Measurements from ENCODE around the gene ZNF331. TPM values are rescaled to one million over a fixed set of nuclear protein-coding genes. Genes with fewer than 3 reads are reported as not detected.
A peak's percentile ranks its signal among the peaks of the same experiment; 100 is the strongest.

ZNF331 gene
- total RNA-seq, 1 donor from 2014 or later: 10.1 TPM

DNA sequence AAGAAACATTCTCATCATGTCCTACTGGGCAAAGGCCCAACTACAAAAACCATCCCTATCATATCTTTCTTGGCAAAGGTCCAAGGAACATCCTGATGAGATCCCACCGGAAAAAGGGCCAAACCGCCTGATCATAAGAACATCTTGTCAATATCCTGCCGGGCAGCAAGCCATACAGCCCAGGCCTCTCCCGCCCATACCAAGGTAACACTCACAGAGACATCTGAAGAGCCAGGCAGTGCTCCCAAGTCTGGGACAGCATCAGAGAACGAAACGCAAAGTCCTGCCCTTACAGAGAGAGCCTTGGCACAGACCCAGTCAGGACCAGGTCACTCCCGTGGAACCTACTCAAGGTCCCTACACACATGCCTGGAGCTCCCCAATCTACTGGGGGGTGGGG, 18.5 kb upstream of the ZNF331 start:
- no peaks in the 10 kb centered on the region for H3K27me3 ChIP-seq (ENCODE audit: low read depth)
- peak overlapping the region; percentile 71 for H3K4me3 ChIP-seq
- intact Hi-C loops (cut with micrococcal nuclease): no loop called here
- peaks cover under 1% of the 10 kb centered on the region for H3K36me3 ChIP-seq
- H3K9me3 ChIP-seq (replicated peaks): no peaks in the 10 kb centered on the region
- TF ChIP-seq, protein P1, sequence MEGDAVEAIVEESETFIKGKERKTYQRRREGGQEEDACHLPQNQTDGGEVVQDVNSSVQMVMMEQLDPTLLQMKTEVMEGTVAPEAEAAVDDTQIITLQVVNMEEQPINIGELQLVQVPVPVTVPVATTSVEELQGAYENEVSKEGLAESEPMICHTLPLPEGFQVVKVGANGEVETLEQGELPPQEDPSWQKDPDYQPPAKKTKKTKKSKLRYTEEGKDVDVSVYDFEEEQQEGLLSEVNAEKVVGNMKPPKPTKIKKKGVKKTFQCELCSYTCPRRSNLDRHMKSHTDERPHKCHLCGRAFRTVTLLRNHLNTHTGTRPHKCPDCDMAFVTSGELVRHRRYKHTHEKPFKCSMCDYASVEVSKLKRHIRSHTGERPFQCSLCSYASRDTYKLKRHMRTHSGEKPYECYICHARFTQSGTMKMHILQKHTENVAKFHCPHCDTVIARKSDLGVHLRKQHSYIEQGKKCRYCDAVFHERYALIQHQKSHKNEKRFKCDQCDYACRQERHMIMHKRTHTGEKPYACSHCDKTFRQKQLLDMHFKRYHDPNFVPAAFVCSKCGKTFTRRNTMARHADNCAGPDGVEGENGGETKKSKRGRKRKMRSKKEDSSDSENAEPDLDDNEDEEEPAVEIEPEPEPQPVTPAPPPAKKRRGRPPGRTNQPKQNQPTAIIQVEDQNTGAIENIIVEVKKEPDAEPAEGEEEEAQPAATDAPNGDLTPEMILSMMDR (IDR thresholded peaks at IDR 0.05; ENCODE audit: borderline replicate concordance): no peak
- H3K27ac ChIP-seq (replicated peaks): peak overlapping the region; percentile 95
- DNase-seq: no peak
- peaks cover 24% of the 10 kb centered on the region for H3K4me1 ChIP-seq

DNA sequence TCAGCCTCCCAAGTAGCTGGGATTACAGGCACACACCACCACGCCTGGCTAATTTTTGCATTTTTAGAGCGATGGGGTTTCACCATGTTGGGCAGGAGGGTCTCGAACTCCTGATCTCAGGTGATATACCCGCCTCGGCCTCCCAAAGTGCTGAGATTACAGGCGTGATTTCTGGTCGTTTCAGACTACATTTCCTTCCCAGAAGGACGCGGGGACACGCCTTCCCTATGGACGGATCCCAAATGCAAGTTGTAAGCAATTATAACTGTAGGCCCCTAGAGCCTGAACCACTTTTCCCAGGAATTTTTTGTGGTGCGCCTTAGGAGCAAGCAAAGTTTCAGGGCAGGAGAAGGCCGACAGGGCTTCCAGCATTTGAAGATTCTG, 17.8 kb upstream of the ZNF331 start:
- Histone ChIP-seq H3K4me1 (peaks cover 24% of the 10 kb centered on the region), H3K4me3 (peak overlapping the region; percentile 71), H3K36me3 (peaks cover 3% of the 10 kb centered on the region), H3K27me3 (ENCODE audit: low read depth) (no peaks in the 10 kb centered on the region), H3K9me3 (replicated peaks) (peaks cover 3% of the 10 kb centered on the region), H3K27ac (replicated peaks) (peak overlapping the region; percentile 95)
- TF ChIP-seq, protein P1 (IDR thresholded peaks at IDR 0.05; ENCODE audit: borderline replicate concordance): no peak
- DNase-seq: no peak
- intact Hi-C loops (cut with micrococcal nuclease): no loop called here

DNA sequence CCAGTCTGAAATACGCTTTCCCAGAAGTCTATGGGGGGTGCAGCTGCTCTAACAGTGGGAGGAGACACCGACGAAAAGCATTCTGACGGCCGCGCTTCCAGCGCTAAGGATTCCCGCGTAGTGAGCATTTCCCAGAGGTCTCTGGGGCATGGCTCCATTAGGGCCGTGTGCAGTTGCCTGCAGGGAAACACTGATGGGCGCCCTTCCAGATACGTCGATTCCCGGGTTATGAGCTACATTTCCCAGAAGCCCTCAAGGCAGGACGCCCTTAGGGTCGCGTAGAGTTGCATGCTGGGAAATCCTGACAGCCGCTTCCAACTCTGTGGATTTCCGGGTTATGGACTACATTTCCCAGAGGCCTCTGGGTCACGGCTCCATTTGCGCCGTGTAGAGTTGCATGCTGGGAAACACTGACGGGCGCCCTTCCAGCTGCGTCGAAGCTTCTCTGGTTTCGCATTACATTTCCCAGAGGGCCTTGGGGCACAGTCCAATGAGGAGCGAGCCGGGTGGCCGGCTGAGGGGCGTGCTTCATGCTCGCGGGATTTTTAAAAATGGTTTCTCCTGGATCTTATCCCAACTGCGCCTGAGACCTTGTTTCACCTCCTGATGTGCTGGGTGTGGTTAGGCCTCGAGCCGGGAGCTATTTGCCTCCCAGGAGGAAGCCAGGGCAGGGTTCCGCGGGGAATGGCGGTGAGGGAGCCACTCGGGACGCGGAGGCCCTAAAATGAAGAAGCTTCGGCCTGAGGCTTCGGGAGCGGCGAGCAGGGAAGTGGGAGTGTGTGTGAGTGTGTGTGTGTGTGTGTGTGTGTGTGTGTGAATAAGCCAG, 17.2 kb upstream of the ZNF331 start:
- Histone ChIP-seq H3K4me3 (peak overlapping the region; percentile 71), H3K4me1 (peaks cover 24% of the 10 kb centered on the region), H3K36me3 (peaks cover 6% of the 10 kb centered on the region), H3K27me3 (ENCODE audit: low read depth) (no peaks in the 10 kb centered on the region), H3K9me3 (replicated peaks) (peaks cover 10% of the 10 kb centered on the region), H3K27ac (replicated peaks) (peak overlapping the region; percentile 95)
- TF ChIP-seq, protein P1 (IDR thresholded peaks at IDR 0.05; ENCODE audit: borderline replicate concordance): no peak
- peak; percentile 95 for DNase-seq
- intact Hi-C loops (cut with micrococcal nuclease): no loop called here

DNA sequence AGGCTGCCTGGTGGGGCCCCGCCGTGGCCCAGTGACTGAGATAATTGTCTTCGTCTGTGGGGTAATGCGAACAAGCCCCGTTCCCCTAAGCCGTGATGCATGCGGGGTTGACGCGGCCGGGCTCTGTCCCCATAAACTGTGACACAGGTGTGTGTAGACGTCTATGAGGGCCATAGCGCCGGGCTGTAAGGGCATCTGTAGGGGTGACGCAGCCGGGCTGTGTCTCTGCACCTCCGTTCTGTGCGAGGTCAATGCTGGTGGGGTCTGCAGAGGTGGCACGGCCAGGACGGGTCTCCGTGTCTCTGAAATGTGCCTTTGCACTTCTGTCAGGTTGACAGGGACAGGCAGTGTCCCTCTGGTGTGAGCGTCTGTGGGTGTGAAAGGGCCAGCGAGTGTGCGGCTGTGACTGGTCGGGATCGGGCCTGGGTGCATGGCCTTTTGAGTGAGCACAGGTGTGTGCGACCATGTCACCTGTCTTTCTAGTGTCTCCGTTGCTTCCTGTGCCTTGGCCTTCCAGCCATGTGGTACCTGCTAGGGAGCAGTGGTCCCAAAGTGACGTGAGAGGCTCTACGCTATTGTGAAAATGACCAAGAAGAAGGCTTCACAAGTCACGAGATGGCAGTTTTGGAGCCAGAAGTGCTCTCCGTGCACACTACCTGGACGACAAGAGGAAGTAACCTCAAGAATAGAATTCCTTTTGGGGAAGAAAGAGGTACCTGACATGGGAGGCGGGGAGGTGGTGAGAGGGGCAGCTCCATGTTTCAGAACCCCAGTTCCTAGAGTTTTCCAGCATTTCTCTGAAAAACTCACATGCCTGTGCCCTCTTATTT, 16.4 kb upstream of the ZNF331 start:
- Histone ChIP-seq H3K27me3 (ENCODE audit: low read depth) (no peaks in the 10 kb centered on the region), H3K9me3 (replicated peaks) (peaks cover 18% of the 10 kb centered on the region), H3K27ac (replicated peaks) (no peak overlapping the region), H3K36me3 (peaks cover 9% of the 10 kb centered on the region), H3K4me1 (peaks cover 24% of the 10 kb centered on the region), H3K4me3 (peak overlapping the region; percentile 71)
- TF ChIP-seq, protein P1 (IDR thresholded peaks at IDR 0.05; ENCODE audit: borderline replicate concordance): no peak
- no peak for DNase-seq
- intact Hi-C loops (cut with micrococcal nuclease): no loop called here

DNA sequence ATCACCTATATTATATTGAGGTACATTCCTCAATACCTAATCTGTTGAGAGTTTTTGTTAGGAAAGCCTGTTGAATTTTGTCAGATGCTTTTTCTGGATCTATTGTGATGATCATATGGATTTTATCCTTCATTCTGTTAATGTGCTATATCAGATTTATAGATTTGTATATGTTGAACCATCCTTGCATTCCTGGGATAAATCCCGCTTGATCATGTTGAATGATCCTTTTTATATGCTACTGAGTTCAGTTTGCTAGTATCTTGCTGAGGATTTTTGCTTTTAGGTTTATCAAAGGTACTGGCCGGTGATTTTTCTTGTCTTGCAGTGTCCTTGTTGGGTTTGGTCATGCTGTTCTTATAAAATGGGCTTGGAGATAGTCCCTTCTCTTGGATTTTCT, 12.0 kb upstream of the ZNF331 start:
- intact Hi-C loops (cut with micrococcal nuclease): no loop called here
- Histone ChIP-seq H3K9me3 (replicated peaks) (peaks cover 19% of the 10 kb centered on the region), H3K27ac (replicated peaks) (no peak overlapping the region)

More for the DNA sequence above, 12.0 kb upstream of the ZNF331 start:
- peaks cover 8% of the 10 kb centered on the region for H3K4me1 ChIP-seq
- no peak overlapping the region for H3K4me3 ChIP-seq
- TF ChIP-seq, protein P1 (IDR thresholded peaks at IDR 0.05; ENCODE audit: borderline replicate concordance): no peak
- peaks cover 9% of the 10 kb centered on the region for H3K36me3 ChIP-seq
- no peak for DNase-seq
- no peaks in the 10 kb centered on the region for H3K27me3 ChIP-seq (ENCODE audit: low read depth)

All from left ventricle myocardium inferior (tissue), 1 donor.